ENCODE measurements around the gene PROCA1. TPM values are rescaled to one million over a fixed set of nuclear protein-coding genes. Genes with fewer than 3 reads are reported as not detected.
"Not testable (repeated sequence)": the region's sequence is repeated elsewhere in the genome, so short reads cannot be mapped to it uniquely, and the experiment has no call there.

Gene PROCA1
- total RNA-seq, 4 donors from 2014 or later, result 0.46 to 4.3 (median 1.1) TPM; not detected in 1

GRCh38 chr17:28661635-28662526, 49.8 kb downstream of the PROCA1 start, which contains the start of the genes SDF2 and SUPT6H:
Gene SDF2, minus strand, starts transcription at chr17:28661906. Its CDS starts 30 bp downstream, at chr17:28661876.
Gene SUPT6H, plus strand, starts transcription at chr17:28662205. Its CDS starts 11,197 bp downstream, at chr17:28673402.
- peak; percentile 90 for DNase-seq
- Histone ChIP-seq H3K9me3 (no peaks in the 10 kb centered on the region), H3K36me3 (peaks cover 7 to 15% of the 10 kb centered on the region in 2 donors), H3K27me3 (no peaks in the 10 kb centered on the region), H3K27ac (peak within 1 kb of the TSS; percentile 82 to 98 (median 94)), H3K4me1 (peaks cover 26 to 27% of the 10 kb centered on the region in 2 donors), H3K4me3 (replicated peaks in 1 of 3) (peak within 1 kb of the TSS; percentile 68 to 95 (median 68))
- intact Hi-C loops (cut with DNase I), result no loop called here
- 0 to 1% methylated on average over 22 to 60 of the region's 66 CpGs for WGBS, 2 donors
- no peak for TF ChIP-seq CTCF (IDR thresholded peaks at IDR 0.05)
- TF ChIP-seq POLR2A (IDR thresholded peaks at IDR 0.05), result peak in 1 of 2 donors; percentile 86

GRCh38 chr17:28659497-28659881, 52.2 kb downstream of the PROCA1 start:
- DNase-seq; intact Hi-C loops (cut with DNase I): not testable (repeated sequence)
- 98 to 100% methylated on average over 1 to 22 of the region's 23 CpGs for WGBS, 2 donors

GRCh38 chr17:28658766-28659496, 52.8 kb downstream of the PROCA1 start:
- Histone ChIP-seq H3K4me1 (peaks cover 22 to 26% of the 10 kb centered on the region in 2 donors), H3K36me3 (peaks cover 7 to 15% of the 10 kb centered on the region in 2 donors)
- H3K4me3 ChIP-seq (replicated peaks in 1 of 3); H3K27me3 ChIP-seq; DNase-seq; H3K27ac ChIP-seq; intact Hi-C loops (cut with DNase I); H3K9me3 ChIP-seq: not testable (repeated sequence)
- WGBS, 2 donors, result 98 to 99% methylated on average over 15 of the region's 46 CpGs

More at GRCh38 chr17:28659497-28659881, 52.2 kb downstream of the PROCA1 start:
- not testable (repeated sequence) for H3K4me3 ChIP-seq (replicated peaks in 1 of 3); H3K27ac ChIP-seq; H3K9me3 ChIP-seq; H3K27me3 ChIP-seq
- Histone ChIP-seq H3K4me1 (peaks cover 26 to 27% of the 10 kb centered on the region in 2 donors), H3K36me3 (peaks cover 7 to 15% of the 10 kb centered on the region in 2 donors)

GRCh38 chr17:28658342-28658741, 53.3 kb downstream of the PROCA1 start:
- H3K27ac ChIP-seq; intact Hi-C loops (cut with DNase I); H3K27me3 ChIP-seq; DNase-seq; H3K4me3 ChIP-seq (replicated peaks in 1 of 3); H3K9me3 ChIP-seq: not testable (repeated sequence)
- Histone ChIP-seq H3K4me1 (peaks cover 16 to 23% of the 10 kb centered on the region in 2 donors), H3K36me3 (peaks cover 7 to 17% of the 10 kb centered on the region in 2 donors)
- WGBS, 2 donors, result 85% methylated on average over 8 of the region's 8 CpGs

- peaks cover 10 to 17% of the 10 kb centered on the region in 2 donors for H3K4me1 ChIP-seq
- peaks cover 7 to 17% of the 10 kb centered on the region in 2 donors for H3K36me3 ChIP-seq
- no peak overlapping the region for H3K4me3 ChIP-seq (replicated peaks in 1 of 3)
- no peaks in the 10 kb centered on the region for H3K9me3 ChIP-seq
- intact Hi-C loops (cut with DNase I), result no loop called here
- H3K27me3 ChIP-seq, result no peaks in the 10 kb centered on the region
- TF ChIP-seq CTCF (IDR thresholded peaks at IDR 0.05) (no peak), POLR2A (IDR thresholded peaks at IDR 0.05) (no peak)
- no peak overlapping the region for H3K27ac ChIP-seq
- no peak for DNase-seq
- 92 to 95% methylated on average over 5 of the region's 5 CpGs for WGBS, 2 donors
Measured at GRCh38 chr17:28657756-28658155, 53.9 kb downstream of the PROCA1 start.

- TF ChIP-seq CTCF (IDR thresholded peaks at IDR 0.05), result no peak
- TF ChIP-seq POLR2A (IDR thresholded peaks at IDR 0.05), result no peak
- WGBS, 2 donors, result 90 to 96% methylated on average over 5 of the region's 5 CpGs
- DNase-seq, result no peak
- Histone ChIP-seq H3K27me3 (no peaks in the 10 kb centered on the region), H3K27ac (no peak overlapping the region), H3K4me3 (replicated peaks in 1 of 3) (no peak overlapping the region), H3K4me1 (no peaks in the 10 kb centered on the region), H3K9me3 (no peaks in the 10 kb centered on the region), H3K36me3 (peaks cover 7 to 17% of the 10 kb centered on the region in 2 donors)
- intact Hi-C loops (cut with DNase I), result no loop called here
Measured at GRCh38 chr17:28655160-28655559, 56.5 kb downstream of the PROCA1 start.

Small RNA genes lying within 50 kb of the gene (small RNA-seq; reads per million reads assigned to genes)
- not detected for gene SNORD42A
- gene SNORD42B, result not detected
- gene SNORD4A, result not detected
- not detected for gene SNORD4B

Other genes starting within 250 kb of the PROCA1 start
- not detected for gene SLC13A2, start 238.2 kb downstream of the PROCA1 start, total RNA-seq
- gene FOXN1, start 205.5 kb downstream of the PROCA1 start, total RNA-seq, result under 1 TPM in 1 of 4 donors, not detected in 3; 0.34 TPM
- 10 to 100 TPM; 29.8 to 43.9 (median 36.0) TPM for gene UNC119, start 159.3 kb downstream of the PROCA1 start, total RNA-seq
- 100 to 1,000 TPM in 1 of 4 donors, 10 to 100 TPM in 3; 37.2 to 111 (median 74.7) TPM for gene PIGS, start 140.4 kb downstream of the PROCA1 start, total RNA-seq
- 10 to 100 TPM in 1 of 4 donors, 1 to 10 TPM in 3; 6.0 to 13.1 (median 8.7) TPM for gene ALDOC, start 135.0 kb downstream of the PROCA1 start, total RNA-seq
- 10 to 100 TPM in 2 of 4 donors, 1 to 10 TPM in 2; 4.4 to 27.0 (median 9.9) TPM for gene SPAG5, start 112.9 kb downstream of the PROCA1 start, total RNA-seq
- 10 to 100 TPM in 1 of 4 donors, 1 to 10 TPM in 3; 4.2 to 13.1 (median 9.5) TPM for gene RSKR, start 97.7 kb downstream of the PROCA1 start, total RNA-seq
- 100 to 1,000 TPM in 3 of 4 donors, 10 to 100 TPM in 1; 96.5 to 153 (median 129) TPM for gene BLTP2, start 66.7 kb downstream of the PROCA1 start, total RNA-seq
- gene SDF2, start 50.0 kb downstream of the PROCA1 start, total RNA-seq, result 10 to 100 TPM; 28.9 to 74.6 (median 48.6) TPM
- 100 to 1,000 TPM in 1 of 4 donors, 10 to 100 TPM in 3; 49.2 to 117 (median 61.6) TPM for gene SUPT6H, start 49.7 kb downstream of the PROCA1 start, total RNA-seq
- gene RAB34, start 6.0 kb upstream of the PROCA1 start, total RNA-seq, result 100 to 1,000 TPM; 136 to 186 (median 159) TPM
- 100 to 1,000 TPM; 181 to 750 (median 443) TPM for gene RPL23A, start 8.1 kb upstream of the PROCA1 start, total RNA-seq
- gene TLCD1, start 14.3 kb upstream of the PROCA1 start, total RNA-seq, result 10 to 100 TPM in 1 of 4 donors, 1 to 10 TPM in 3; 1.6 to 21.4 (median 5.1) TPM
- gene NEK8, start 16.9 kb upstream of the PROCA1 start, total RNA-seq, result 10 to 100 TPM in 1 of 4 donors, 1 to 10 TPM in 3; 3.9 to 14.0 (median 8.1) TPM
- gene TRAF4, start 32.1 kb upstream of the PROCA1 start, total RNA-seq, result 10 to 100 TPM; 33.3 to 64.3 (median 44.3) TPM
- 10 to 100 TPM; 14.1 to 22.6 (median 15.8) TPM for gene FAM222B, start 130.9 kb upstream of the PROCA1 start, total RNA-seq
- gene ERAL1, start 143.1 kb upstream of the PROCA1 start, total RNA-seq, result 10 to 100 TPM; 23.1 to 59.3 (median 41.2) TPM
- gene FLOT2, start 185.8 kb upstream of the PROCA1 start, total RNA-seq, result 10 to 100 TPM; 55.0 to 75.0 (median 62.7) TPM
- gene DHRS13, start 191.2 kb upstream of the PROCA1 start, total RNA-seq, result 10 to 100 TPM; 10.6 to 16.2 (median 13.3) TPM
- 10 to 100 TPM; 22.0 to 62.9 (median 60.1) TPM for gene PHF12, start 239.6 kb upstream of the PROCA1 start, total RNA-seq